ENCODE results near the gene PSD4. TPM values are rescaled to one million over a fixed set of nuclear protein-coding genes. Genes with fewer than 3 reads are reported as not detected.
A peak's percentile ranks its signal among the peaks of the same experiment; 100 is the strongest.

The PSD4 gene
- total and polyA plus RNA-seq, 5 donors from 2014 or later: 18.1 to 124 (median 22.7) TPM

DNA sequence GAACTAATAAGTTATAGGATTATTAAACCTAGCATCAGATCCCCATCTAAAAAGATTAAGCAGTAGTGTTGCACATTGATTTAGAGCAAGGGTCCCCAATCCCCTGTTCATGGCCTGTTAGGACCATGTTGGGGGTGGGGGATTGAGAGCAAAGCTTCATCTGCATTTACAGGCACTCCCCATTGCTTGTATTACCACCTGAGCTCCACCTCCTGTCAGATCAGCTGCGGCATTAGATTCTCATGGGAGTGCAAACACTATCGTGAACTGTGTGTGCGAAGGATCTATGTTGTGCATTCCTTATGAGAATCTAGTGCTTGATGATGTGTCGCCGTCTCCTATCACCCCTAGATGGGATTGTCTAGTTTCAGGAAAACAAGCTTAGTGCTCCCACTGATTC, 18.4 kb upstream of the PSD4 start:
- H3K27me3 ChIP-seq (ENCODE audit: control insufficient read depth, insufficient read depth, low read length): peaks cover 2% of the 10 kb centered on the region
- H3K4me1 ChIP-seq (ENCODE audit: control insufficient read depth, insufficient read depth, low read length, poor library complexity, severe bottlenecking): peaks cover 23% of the 10 kb centered on the region
- H3K9me3 Mint-ChIP-seq: no peaks in the 10 kb centered on the region
- H3K36me3 Mint-ChIP-seq: no peaks in the 10 kb centered on the region
- H3K4me1 Mint-ChIP-seq: peaks cover 14 to 26% (median 18%) of the 10 kb centered on the region in 4 donors
- no peaks in the 10 kb centered on the region for H3K36me3 ChIP-seq (ENCODE audit: control insufficient read depth, insufficient read depth, low read length)
- DNase-seq: no peak
- H3K4me3 Mint-ChIP-seq: peak overlapping the region in 2 of 4 donors; percentile 10 to 52
- no peak overlapping the region for H3K27ac ChIP-seq (ENCODE audit: insufficient read depth, low read length, poor library complexity, severe bottlenecking)
- no peaks in the 10 kb centered on the region for H3K9me3 ChIP-seq (ENCODE audit: control insufficient read depth in 2 of 2, low read length in 2 of 2)
- ATAC-seq (ENCODE audit: low read depth in 2 of 2): no peak
- no peak overlapping the region for H3K4me3 ChIP-seq (ENCODE audit: low read depth, low read length)
- H3K27me3 Mint-ChIP-seq: peaks cover 26% of the 10 kb centered on the region
- H3K27ac Mint-ChIP-seq: no peak overlapping the region

DNA sequence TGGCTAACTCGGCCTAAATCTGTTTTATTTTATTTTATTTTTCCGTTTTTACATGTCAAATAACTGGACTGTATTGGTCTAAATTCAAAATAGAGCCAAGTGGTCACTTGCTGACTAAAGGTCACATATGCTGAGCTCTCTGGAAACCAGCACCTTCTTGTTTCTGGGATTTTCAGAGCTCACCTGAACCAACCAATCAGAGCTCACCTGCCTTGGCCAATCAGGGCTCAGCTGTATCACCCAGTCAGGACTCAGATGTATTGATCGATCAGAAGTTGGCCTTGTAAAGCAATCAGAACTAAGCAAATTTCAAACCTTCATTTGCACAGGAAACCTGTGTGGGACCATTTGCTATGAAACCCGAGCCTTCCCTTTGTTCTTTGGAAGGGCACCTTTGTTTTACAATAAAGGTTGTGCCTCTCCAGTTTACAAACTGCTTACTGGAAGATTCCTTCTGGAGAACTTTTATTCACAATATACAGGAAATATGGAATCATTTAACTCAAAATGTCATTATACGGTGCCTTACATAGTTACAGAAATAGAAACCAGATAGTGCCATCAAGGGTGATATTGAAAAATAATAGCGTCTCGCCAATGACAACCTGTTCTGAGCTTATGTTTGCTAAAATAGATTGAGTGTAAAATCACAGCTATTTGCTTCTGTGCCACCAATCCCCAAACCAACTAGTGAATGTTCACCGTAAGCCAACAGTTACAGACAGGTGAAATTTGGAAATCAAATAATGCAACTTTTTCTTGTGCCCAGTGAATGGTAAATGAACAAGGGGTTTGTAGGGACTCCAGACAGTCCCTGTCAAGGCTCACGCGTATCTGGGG, 17.3 kb upstream of the PSD4 start:
- Mint-ChIP-seq H3K36me3 (no peaks in the 10 kb centered on the region), H3K4me3 (peak overlapping the region; percentile 85 to 92 (median 89)), H3K27ac (peak overlapping the region; percentile 38 to 76 (median 74)), H3K27me3 (peaks cover 20% of the 10 kb centered on the region), H3K9me3 (no peaks in the 10 kb centered on the region), H3K4me1 (peaks cover 15 to 26% (median 19%) of the 10 kb centered on the region in 4 donors)
- peaks cover 2% of the 10 kb centered on the region for H3K27me3 ChIP-seq (ENCODE audit: control insufficient read depth, insufficient read depth, low read length)
- ATAC-seq (ENCODE audit: low read depth in 2 of 2): no peak
- peaks cover 23% of the 10 kb centered on the region for H3K4me1 ChIP-seq (ENCODE audit: control insufficient read depth, insufficient read depth, low read length, poor library complexity, severe bottlenecking)
- DNase-seq: peak in 1 of 3 donors; percentile 62
- no peaks in the 10 kb centered on the region for H3K9me3 ChIP-seq (ENCODE audit: control insufficient read depth in 2 of 2, low read length in 2 of 2)
- peak overlapping the region; percentile 10 for H3K27ac ChIP-seq (ENCODE audit: insufficient read depth, low read length, poor library complexity, severe bottlenecking)
- peak overlapping the region; percentile 64 for H3K4me3 ChIP-seq (ENCODE audit: low read depth, low read length)
- no peaks in the 10 kb centered on the region for H3K36me3 ChIP-seq (ENCODE audit: control insufficient read depth, insufficient read depth, low read length)

DNA sequence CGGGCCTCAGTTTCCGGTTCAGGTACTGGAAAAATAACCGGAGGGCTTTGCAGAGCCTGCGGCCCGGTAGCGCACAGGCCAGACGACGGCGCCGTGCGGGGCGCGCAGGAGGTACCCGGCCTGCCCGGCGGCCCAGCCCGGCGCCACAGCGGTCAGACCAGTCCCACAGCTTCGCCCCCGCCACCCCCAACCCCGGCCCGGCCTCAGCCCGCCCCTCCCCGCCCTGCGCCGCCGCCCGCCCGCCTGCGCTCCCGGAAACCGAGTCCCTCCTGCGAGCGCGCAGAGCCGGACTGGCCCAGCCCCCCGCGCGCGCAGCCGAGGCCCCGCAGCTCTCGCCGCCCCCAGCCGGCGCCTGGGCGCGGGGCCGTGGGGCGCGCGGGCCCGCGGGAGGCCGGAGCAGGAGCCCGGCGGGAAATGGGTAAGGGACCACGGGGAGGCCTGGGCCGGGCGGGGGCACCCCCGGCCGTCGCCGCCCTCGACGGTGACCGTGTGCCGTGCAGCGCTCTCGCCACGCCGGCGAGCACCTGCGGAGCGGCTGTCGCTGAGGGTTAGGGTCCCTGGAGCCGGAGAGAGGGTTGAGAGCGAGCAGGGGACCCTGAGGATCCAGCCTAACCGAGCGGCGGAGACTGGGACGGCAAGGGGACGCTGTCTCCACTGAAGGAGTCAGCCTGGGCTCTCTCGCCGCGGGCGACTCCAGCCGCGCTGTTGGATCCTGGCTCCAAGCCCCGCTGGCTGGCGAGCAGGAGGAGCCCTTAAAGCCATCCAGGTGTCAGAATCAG, 16.5 kb upstream of the PSD4 start:
- H3K4me3 ChIP-seq (ENCODE audit: low read depth, low read length): peak overlapping the region; percentile 64
- H3K9me3 ChIP-seq (ENCODE audit: control insufficient read depth in 2 of 2, low read length in 2 of 2): no peaks in the 10 kb centered on the region
- peaks cover 23% of the 10 kb centered on the region for H3K4me1 ChIP-seq (ENCODE audit: control insufficient read depth, insufficient read depth, low read length, poor library complexity, severe bottlenecking)
- H3K36me3 ChIP-seq (ENCODE audit: control insufficient read depth, insufficient read depth, low read length): no peaks in the 10 kb centered on the region
- Mint-ChIP-seq H3K27ac (peak overlapping the region; percentile 38 to 93 (median 76)), H3K36me3 (no peaks in the 10 kb centered on the region), H3K27me3 (peaks cover 16% of the 10 kb centered on the region), H3K4me3 (peak overlapping the region; percentile 90 to 96 (median 92)), H3K4me1 (peaks cover 18 to 29% (median 20%) of the 10 kb centered on the region in 4 donors), H3K9me3 (no peaks in the 10 kb centered on the region)
- peak; percentile 75 to 79 for ATAC-seq (ENCODE audit: low read depth in 2 of 2)
- DNase-seq: peak; percentile 30 to 59 (median 40)
- H3K27me3 ChIP-seq (ENCODE audit: control insufficient read depth, insufficient read depth, low read length): peaks cover 2% of the 10 kb centered on the region
- H3K27ac ChIP-seq (ENCODE audit: insufficient read depth, low read length, poor library complexity, severe bottlenecking): no peak overlapping the region

DNA sequence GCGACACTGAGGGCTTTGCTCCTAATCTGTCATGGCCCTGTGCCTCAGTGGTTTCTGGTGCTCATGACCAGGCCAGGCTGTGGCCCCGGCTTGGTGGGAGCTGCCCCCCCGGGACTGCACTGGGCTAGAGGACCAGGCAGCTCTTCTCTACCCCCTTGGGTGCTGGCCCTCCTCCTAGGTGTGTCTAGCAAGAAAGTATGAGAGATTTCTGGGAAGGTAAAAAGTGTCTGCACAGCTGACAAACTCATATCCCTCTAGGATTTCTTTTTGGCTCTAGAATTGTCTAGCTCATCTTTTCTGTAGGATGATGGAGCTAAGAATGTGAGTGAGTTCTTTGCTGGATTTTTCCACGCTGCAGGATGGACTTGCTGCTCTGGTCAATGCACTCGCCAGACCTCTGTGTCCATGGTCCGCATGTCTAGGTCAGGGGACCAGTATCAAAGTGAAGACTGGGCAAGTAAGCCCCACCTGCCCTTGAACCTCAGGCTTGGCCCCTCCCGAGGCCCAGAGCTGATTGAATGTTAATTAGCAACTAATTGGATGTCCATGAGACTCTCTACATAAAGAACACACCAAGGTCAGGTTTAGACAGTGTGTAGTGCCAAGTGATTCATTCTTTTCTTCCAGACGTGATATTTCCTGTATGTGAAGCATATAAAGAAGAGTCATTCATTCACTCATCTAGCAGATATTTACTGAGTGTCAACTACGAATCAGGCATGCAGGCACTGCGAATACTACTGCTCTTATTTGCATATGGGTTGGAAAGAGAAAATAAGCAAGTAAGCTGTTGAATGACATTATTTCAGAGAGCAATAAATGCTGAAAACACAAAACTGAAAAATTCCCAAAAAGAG, 15.6 kb upstream of the PSD4 start:
- Mint-ChIP-seq H3K27ac (peak overlapping the region; percentile 91 to 95 (median 93)), H3K4me3 (peak overlapping the region; percentile 79 to 96 (median 91)), H3K27me3 (peaks cover 16% of the 10 kb centered on the region), H3K4me1 (peaks cover 18 to 37% (median 26%) of the 10 kb centered on the region in 4 donors), H3K9me3 (no peaks in the 10 kb centered on the region), H3K36me3 (no peaks in the 10 kb centered on the region)
- H3K27ac ChIP-seq (ENCODE audit: insufficient read depth, low read length, poor library complexity, severe bottlenecking): no peak overlapping the region
- no peaks in the 10 kb centered on the region for H3K36me3 ChIP-seq (ENCODE audit: control insufficient read depth, insufficient read depth, low read length)
- no peaks in the 10 kb centered on the region for H3K9me3 ChIP-seq (ENCODE audit: control insufficient read depth in 2 of 2, low read length in 2 of 2)
- H3K4me3 ChIP-seq (ENCODE audit: low read depth, low read length): peak overlapping the region; percentile 63
- DNase-seq (no peak), ATAC-seq (ENCODE audit: low read depth in 2 of 2) (peak; percentile 44 to 50)
- peaks cover 30% of the 10 kb centered on the region for H3K4me1 ChIP-seq (ENCODE audit: control insufficient read depth, insufficient read depth, low read length, poor library complexity, severe bottlenecking)
- peaks cover 2% of the 10 kb centered on the region for H3K27me3 ChIP-seq (ENCODE audit: control insufficient read depth, insufficient read depth, low read length)

DNA sequence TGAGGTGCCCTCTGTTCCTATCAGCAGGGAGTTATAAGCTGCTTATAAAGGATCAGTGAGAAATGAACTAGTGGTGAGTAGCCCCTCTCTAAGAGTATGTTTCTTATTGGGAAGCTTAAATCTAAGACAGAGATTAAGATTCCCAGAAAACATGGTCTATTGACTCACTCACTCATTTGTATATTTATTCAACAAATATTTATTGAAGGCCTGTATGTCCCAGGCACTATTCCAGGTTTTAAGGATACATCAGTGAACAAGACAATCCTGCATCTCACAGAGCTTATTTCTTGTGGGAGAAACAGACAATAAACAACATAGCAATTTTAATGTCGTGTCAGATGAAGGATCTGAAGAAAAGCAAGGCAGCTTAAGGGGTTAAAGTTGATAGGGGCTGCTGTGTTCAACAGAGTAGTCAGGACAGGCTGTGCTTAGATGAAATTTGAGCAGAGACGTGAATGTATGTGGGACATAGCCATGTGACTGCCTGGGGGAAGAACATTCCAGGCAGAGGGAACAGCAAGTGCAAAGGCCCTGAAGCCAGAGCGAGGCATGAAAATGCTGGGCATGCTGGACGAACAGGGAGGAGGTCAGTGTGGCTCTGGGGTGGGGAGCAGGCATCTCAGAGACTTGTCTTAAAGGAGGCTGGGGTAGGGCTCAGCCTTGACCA, 14.8 kb upstream of the PSD4 start:
- no peak for ATAC-seq (ENCODE audit: low read depth in 2 of 2)
- Mint-ChIP-seq H3K36me3 (no peaks in the 10 kb centered on the region), H3K9me3 (no peaks in the 10 kb centered on the region), H3K4me3 (peak overlapping the region in 3 of 4 donors; percentile 79 to 96 (median 92)), H3K27me3 (peaks cover 16% of the 10 kb centered on the region), H3K27ac (peak overlapping the region in 2 of 3 donors; percentile 52 to 91), H3K4me1 (peaks cover 18 to 39% (median 28%) of the 10 kb centered on the region in 4 donors)
- DNase-seq: no peak
- no peaks in the 10 kb centered on the region for H3K9me3 ChIP-seq (ENCODE audit: control insufficient read depth in 2 of 2, low read length in 2 of 2)
- H3K4me3 ChIP-seq (ENCODE audit: low read depth, low read length): no peak overlapping the region
- H3K27ac ChIP-seq (ENCODE audit: insufficient read depth, low read length, poor library complexity, severe bottlenecking): no peak overlapping the region
- H3K27me3 ChIP-seq (ENCODE audit: control insufficient read depth, insufficient read depth, low read length): peaks cover 2% of the 10 kb centered on the region
- no peaks in the 10 kb centered on the region for H3K36me3 ChIP-seq (ENCODE audit: control insufficient read depth, insufficient read depth, low read length)
- H3K4me1 ChIP-seq (ENCODE audit: control insufficient read depth, insufficient read depth, low read length, poor library complexity, severe bottlenecking): peaks cover 30% of the 10 kb centered on the region

GRCh38 chr2:113160248-113160647, 13.5 kb upstream of the PSD4 start:
- peaks cover 18 to 48% (median 33%) of the 10 kb centered on the region in 4 donors for H3K4me1 Mint-ChIP-seq
- Histone ChIP-seq H3K9me3 (ENCODE audit: control insufficient read depth in 2 of 2, low read length in 2 of 2) (no peaks in the 10 kb centered on the region), H3K4me3 (ENCODE audit: low read depth, low read length) (no peak overlapping the region), H3K4me1 (ENCODE audit: control insufficient read depth, insufficient read depth, low read length, poor library complexity, severe bottlenecking) (peaks cover 30% of the 10 kb centered on the region), H3K27me3 (ENCODE audit: control insufficient read depth, insufficient read depth, low read length) (no peaks in the 10 kb centered on the region), H3K27ac (ENCODE audit: insufficient read depth, low read length, poor library complexity, severe bottlenecking) (no peak overlapping the region), H3K36me3 (ENCODE audit: control insufficient read depth, insufficient read depth, low read length) (no peaks in the 10 kb centered on the region)
- peaks cover 7% of the 10 kb centered on the region for H3K27me3 Mint-ChIP-seq
- peak overlapping the region in 1 of 4 donors; percentile 32 for H3K4me3 Mint-ChIP-seq
- H3K36me3 Mint-ChIP-seq: no peaks in the 10 kb centered on the region
- H3K27ac Mint-ChIP-seq: no peak overlapping the region
- H3K9me3 Mint-ChIP-seq: no peaks in the 10 kb centered on the region
- ATAC-seq (ENCODE audit: low read depth in 2 of 2): no peak
- DNase-seq: no peak

- no peaks in the 10 kb centered on the region for H3K27me3 ChIP-seq (ENCODE audit: control insufficient read depth, insufficient read depth, low read length)
- no peak overlapping the region for H3K4me3 ChIP-seq (ENCODE audit: low read depth, low read length)
- H3K27ac ChIP-seq (ENCODE audit: insufficient read depth, low read length, poor library complexity, severe bottlenecking): no peak overlapping the region
- DNase-seq (no peak), ATAC-seq (ENCODE audit: low read depth in 2 of 2) (no peak)
- H3K36me3 Mint-ChIP-seq: no peaks in the 10 kb centered on the region
- H3K9me3 ChIP-seq (ENCODE audit: control insufficient read depth in 2 of 2, low read length in 2 of 2): no peaks in the 10 kb centered on the region
- no peak overlapping the region for H3K4me3 Mint-ChIP-seq
- peaks cover 4% of the 10 kb centered on the region for H3K27me3 Mint-ChIP-seq
- H3K27ac Mint-ChIP-seq: no peak overlapping the region
- H3K36me3 ChIP-seq (ENCODE audit: control insufficient read depth, insufficient read depth, low read length): no peaks in the 10 kb centered on the region
- no peaks in the 10 kb centered on the region for H3K9me3 Mint-ChIP-seq
- H3K4me1 Mint-ChIP-seq: peaks cover 18 to 51% (median 34%) of the 10 kb centered on the region in 4 donors
- peaks cover 30% of the 10 kb centered on the region for H3K4me1 ChIP-seq (ENCODE audit: control insufficient read depth, insufficient read depth, low read length, poor library complexity, severe bottlenecking)
Measured at GRCh38 chr2:113160962-113161361, 12.8 kb upstream of the PSD4 start.
